Panc1 (cell line): ENCODE data around the gene CDK6. TPM values are rescaled to one million over a fixed set of nuclear protein-coding genes. Genes with fewer than 3 reads are reported as not detected.

Experiments
- ATAC-seq: fragments of 200-7000 bp; cut with Tn5 transposase; 2 replicates; pipeline ENCODE4 v1.9.1; 2020; ENCODE audit warnings: mild to moderate bottlenecking, moderate library complexity
- BruUV-seq: library from RNA; stranded (reverse); fragments of 400-500 nt; replicated peaks from 2 replicates; lab custom pipeline; 2021; lab: Mats Ljungman, UMichigan
- CTCF ChIA-PET: fragments of 300-600 bp; sonication (Branson Sonifier 250); formaldehyde crosslinking; loops from one replicate; lab custom pipeline; 2022; ENCODE audit warnings: antibody characterized with exemption; lab: Charles Lee
- POLR2A ChIA-PET: fragments of 300-600 bp; sonication (Branson Sonifier 250); formaldehyde crosslinking; loops from one replicate; lab custom pipeline; 2022; ENCODE audit warnings: antibody characterized with exemption; lab: Charles Lee
- DNase-seq: peaks from one replicate; pipeline ENCODE4 v3.0.0-alpha.2; 2010; ENCODE audit warnings: low read depth, low spot score
- H3K27ac ChIP-seq: 2 replicates; pipeline ENCODE4 v1.5.1; 2011; ENCODE audit warnings: mild to moderate bottlenecking, low read length, inconsistent platforms
- H3K27me3 ChIP-seq: fragments of 200-500 bp; sonication (Bioruptor generic); 2 replicates; pipeline ENCODE4 v1.6.0; 2014; ENCODE audit warnings: low read length, inconsistent platforms; ENCODE audit not compliant: control insufficient read depth, insufficient read depth
- H3K36me3 ChIP-seq: fragments of 200-500 bp; sonication (Bioruptor generic); 2 replicates; pipeline ENCODE4 v1.5.1; 2014; ENCODE audit warnings: inconsistent platforms, mild to moderate bottlenecking, low read length, moderate library complexity; ENCODE audit not compliant: control insufficient read depth, insufficient read depth
- H3K4me1 ChIP-seq: 2 replicates; pipeline ENCODE4 v1.5.1; 2011; ENCODE audit warnings: inconsistent platforms, mild to moderate bottlenecking, low read length, moderate library complexity; ENCODE audit not compliant: control insufficient read depth, insufficient read depth
- H3K4me3 ChIP-seq, 2 experiments: 2 replicates each; pipeline ENCODE4 v1.5.1; 2011 to 2012; ENCODE audit warnings: low read depth in 2 of 2, low read length in 2 of 2, mild to moderate bottlenecking in 2 of 2, inconsistent platforms in 1 of 2, moderate library complexity in 1 of 2
- H3K9me3 ChIP-seq: fragments of 200-500 bp; sonication (Bioruptor generic); 2 replicates; pipeline ENCODE4 v1.5.1; 2014; ENCODE audit warnings: low read depth, mild to moderate bottlenecking, inconsistent platforms, low read length, moderate library complexity; ENCODE audit not compliant: control insufficient read depth, insufficient read depth
- POLR2AphosphoS5 ChIP-seq: IDR thresholded peaks from 2 replicates; pipeline ENCODE4 v1.6.1; 2012; ENCODE audit warnings: mild to moderate bottlenecking, low read depth, low read length, moderate library complexity
- SIN3A ChIP-seq: IDR thresholded peaks from 2 replicates; pipeline ENCODE4 v1.6.1; 2012; ENCODE audit warnings: low read depth, mild to moderate bottlenecking, low read length, moderate library complexity, borderline replicate concordance; ENCODE audit not compliant: insufficient read depth
- TCF7L2 ChIP-seq: IDR thresholded peaks from 2 replicates; pipeline ENCODE4 v1.6.1; 2011; ENCODE audit warnings: mild to moderate bottlenecking, low read depth, low read length, inconsistent platforms
- in situ Hi-C: cut with HindIII; loops from 2 replicates; pipeline ENCODE4 v1.10.0; 2016; ENCODE audit warnings: low sequenced_read_pairs, low pct_unique_long_range_greater_than_20kb
- intact Hi-C: fragments of 100-400 bp; cut with micrococcal nuclease; formaldehyde crosslinking; loops from one replicate; pipeline ENCODE4 v1.10.0; 2022; ENCODE audit not compliant: unreplicated experiment
- total RNA-seq: library from RNA; stranded (reverse); gene quantifications from one replicate; pipeline ENCODE4 v1.2.1, GENCODE V29; 2021; ENCODE audit not compliant: unreplicated experiment
- TF ChIP-seq, protein P1 (sequence below), 2 experiments: IDR thresholded peaks; 2 replicates each; pipeline ENCODE4 v1.6.1; 2011 to 2012; ENCODE audit warnings: low read depth in 2 of 2, control low read depth in 1 of 2, low read length in 1 of 2, mild to moderate bottlenecking in 1 of 2, moderate library complexity in 1 of 2; ENCODE audit not compliant: insufficient read depth in 1 of 2
- TF ChIP-seq, protein P2 (sequence below): fragments of 450-650 bp; IDR thresholded peaks from 2 replicates; pipeline ENCODE4 v1.5.1; 2017; ENCODE audit warnings: mild to moderate bottlenecking

Gene CDK6
- total RNA-seq, 1 experiment from 2014 or later: 57.4 TPM

DNA sequence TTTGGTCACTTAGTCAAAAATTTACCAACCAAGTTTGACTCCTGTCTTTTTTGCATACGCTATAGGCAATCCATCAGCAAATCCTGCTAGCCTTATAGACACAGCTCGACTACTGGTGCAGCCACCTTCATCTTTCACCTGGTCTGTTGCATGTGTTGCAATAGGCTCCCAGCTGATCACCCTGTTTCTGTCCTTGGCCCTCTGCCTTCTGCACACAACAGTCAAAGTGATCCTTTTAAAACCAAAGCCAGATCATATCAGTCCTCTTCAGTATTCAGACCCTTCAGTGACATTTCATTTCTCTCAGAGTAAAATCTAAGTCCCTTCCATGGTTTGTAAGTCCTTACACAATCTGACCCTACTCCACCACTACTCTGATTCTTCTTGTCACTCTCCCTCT, 10.9 kb upstream of the CDK6 start:
- no peak for TF ChIP-seq SIN3A
- TF ChIP-seq, protein P1, sequence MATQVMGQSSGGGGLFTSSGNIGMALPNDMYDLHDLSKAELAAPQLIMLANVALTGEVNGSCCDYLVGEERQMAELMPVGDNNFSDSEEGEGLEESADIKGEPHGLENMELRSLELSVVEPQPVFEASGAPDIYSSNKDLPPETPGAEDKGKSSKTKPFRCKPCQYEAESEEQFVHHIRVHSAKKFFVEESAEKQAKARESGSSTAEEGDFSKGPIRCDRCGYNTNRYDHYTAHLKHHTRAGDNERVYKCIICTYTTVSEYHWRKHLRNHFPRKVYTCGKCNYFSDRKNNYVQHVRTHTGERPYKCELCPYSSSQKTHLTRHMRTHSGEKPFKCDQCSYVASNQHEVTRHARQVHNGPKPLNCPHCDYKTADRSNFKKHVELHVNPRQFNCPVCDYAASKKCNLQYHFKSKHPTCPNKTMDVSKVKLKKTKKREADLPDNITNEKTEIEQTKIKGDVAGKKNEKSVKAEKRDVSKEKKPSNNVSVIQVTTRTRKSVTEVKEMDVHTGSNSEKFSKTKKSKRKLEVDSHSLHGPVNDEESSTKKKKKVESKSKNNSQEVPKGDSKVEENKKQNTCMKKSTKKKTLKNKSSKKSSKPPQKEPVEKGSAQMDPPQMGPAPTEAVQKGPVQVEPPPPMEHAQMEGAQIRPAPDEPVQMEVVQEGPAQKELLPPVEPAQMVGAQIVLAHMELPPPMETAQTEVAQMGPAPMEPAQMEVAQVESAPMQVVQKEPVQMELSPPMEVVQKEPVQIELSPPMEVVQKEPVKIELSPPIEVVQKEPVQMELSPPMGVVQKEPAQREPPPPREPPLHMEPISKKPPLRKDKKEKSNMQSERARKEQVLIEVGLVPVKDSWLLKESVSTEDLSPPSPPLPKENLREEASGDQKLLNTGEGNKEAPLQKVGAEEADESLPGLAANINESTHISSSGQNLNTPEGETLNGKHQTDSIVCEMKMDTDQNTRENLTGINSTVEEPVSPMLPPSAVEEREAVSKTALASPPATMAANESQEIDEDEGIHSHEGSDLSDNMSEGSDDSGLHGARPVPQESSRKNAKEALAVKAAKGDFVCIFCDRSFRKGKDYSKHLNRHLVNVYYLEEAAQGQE (IDR thresholded peaks at IDR 0.05; ENCODE audit: insufficient read depth in 1 of 2, low read depth in 2 of 2, low read length in 1 of 2): no peak
- TF ChIP-seq, protein P2, sequence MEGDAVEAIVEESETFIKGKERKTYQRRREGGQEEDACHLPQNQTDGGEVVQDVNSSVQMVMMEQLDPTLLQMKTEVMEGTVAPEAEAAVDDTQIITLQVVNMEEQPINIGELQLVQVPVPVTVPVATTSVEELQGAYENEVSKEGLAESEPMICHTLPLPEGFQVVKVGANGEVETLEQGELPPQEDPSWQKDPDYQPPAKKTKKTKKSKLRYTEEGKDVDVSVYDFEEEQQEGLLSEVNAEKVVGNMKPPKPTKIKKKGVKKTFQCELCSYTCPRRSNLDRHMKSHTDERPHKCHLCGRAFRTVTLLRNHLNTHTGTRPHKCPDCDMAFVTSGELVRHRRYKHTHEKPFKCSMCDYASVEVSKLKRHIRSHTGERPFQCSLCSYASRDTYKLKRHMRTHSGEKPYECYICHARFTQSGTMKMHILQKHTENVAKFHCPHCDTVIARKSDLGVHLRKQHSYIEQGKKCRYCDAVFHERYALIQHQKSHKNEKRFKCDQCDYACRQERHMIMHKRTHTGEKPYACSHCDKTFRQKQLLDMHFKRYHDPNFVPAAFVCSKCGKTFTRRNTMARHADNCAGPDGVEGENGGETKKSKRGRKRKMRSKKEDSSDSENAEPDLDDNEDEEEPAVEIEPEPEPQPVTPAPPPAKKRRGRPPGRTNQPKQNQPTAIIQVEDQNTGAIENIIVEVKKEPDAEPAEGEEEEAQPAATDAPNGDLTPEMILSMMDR: no peak
- no peak for TF ChIP-seq TCF7L2
- no peak for TF ChIP-seq POLR2AphosphoS5
- Histone ChIP-seq H3K4me1 (no peaks in the 10 kb centered on the region), H3K27ac (no peak overlapping the region), H3K27me3 (peaks cover 2% of the 10 kb centered on the region; the same call in 1 of the 2 replicates), H3K9me3 (no peaks in the 10 kb centered on the region), H3K36me3 (0 out of 2 replicates have a peak, but pooled peaks cover 2% of the 10 kb centered on the region), H3K4me3 (no peak overlapping the region)
- in situ Hi-C loops (no loop called here), intact Hi-C loops (no loop called here)
- ChIA-PET CTCF (no interaction called here), POLR2A (no interaction called here)
- no TSS peak for BruUV-seq
- DNase-seq (no peak), ATAC-seq (no peak)

DNA sequence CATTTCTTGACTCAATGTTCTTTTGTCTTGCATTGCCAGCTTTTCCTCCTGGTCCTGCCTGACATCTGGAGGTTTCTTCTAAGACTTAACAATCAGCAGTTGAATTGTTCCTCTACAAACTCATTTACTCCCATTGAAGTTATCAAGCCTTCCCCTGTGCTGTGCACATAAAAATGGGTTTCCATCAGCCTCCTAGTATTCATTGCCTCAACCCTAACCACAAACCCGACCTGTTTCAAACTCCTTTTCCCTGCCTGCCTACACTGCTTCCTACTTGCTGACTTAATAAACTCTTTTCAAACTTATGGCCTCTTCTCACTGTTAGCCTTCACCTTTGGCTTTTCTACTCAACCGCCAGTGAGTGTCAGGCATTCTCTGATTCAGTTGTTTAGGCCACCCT, 9.4 kb upstream of the CDK6 start:
- TF ChIP-seq POLR2AphosphoS5 (no peak), TCF7L2 (no peak), SIN3A (no peak)
- TF ChIP-seq, protein P2: no peak
- TF ChIP-seq, protein P1 (IDR thresholded peaks at IDR 0.05; ENCODE audit: insufficient read depth in 1 of 2, low read depth in 2 of 2, low read length in 1 of 2): no peak
- Histone ChIP-seq H3K36me3 (0 out of 2 replicates have a peak, but pooled peaks cover 2% of the 10 kb centered on the region), H3K4me3 (no peak overlapping the region), H3K27ac (no peak overlapping the region), H3K9me3 (no peaks in the 10 kb centered on the region), H3K4me1 (no peaks in the 10 kb centered on the region), H3K27me3 (peaks cover 2% of the 10 kb centered on the region; the same call in 1 of the 2 replicates)
- POLR2A ChIA-PET: no interaction called here
- no peak for DNase-seq
- BruUV-seq: no TSS peak
- intact Hi-C loops (no loop called here), in situ Hi-C loops (no loop called here)
- ATAC-seq: no peak
- CTCF ChIA-PET: no interaction called here
